Lung microvascular endothelial cell (primary cell): Measurements from ENCODE around the gene NUP153. TPM values are rescaled to one million over a fixed set of nuclear protein-coding genes. Genes with fewer than 3 reads are reported as not detected.

Experiments
- DNase-seq, 2 donors: peaks; one replicate each; pipeline versions ENCODE4 v3.0.0 to v3.0.0-alpha.2; 2010; ENCODE audit warnings: low read depth in 2 of 2
- total RNA-seq: library from RNA; depleted of rRNA; stranded (reverse); fragments of >200 nt; gene quantifications from 2 replicates; pipeline ENCODE4 v1.2.1, GENCODE V29; 2014

NUP153 gene
- total RNA-seq, 1 donor from 2014 or later, result 22.2 TPM

DNA sequence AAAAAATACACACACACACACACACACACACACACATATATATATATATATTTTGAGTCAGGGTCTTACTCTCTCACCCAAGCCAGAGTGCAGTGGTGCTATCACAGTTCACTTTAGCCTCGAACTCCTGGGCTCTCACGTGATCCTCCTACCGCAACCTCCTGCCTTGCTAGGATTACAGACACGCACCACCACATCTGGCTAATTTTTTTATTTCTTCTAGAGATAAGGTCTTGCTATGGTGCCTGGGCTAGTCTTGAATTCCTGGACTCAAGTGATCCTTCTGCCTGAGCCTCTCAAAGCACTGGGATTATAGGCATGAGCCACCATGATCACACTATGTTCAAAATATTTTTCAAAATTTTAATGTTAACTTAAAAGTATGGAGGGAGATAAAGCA is 43.5 kb downstream of the NUP153 start:
- DNase-seq, result no peak

DNA sequence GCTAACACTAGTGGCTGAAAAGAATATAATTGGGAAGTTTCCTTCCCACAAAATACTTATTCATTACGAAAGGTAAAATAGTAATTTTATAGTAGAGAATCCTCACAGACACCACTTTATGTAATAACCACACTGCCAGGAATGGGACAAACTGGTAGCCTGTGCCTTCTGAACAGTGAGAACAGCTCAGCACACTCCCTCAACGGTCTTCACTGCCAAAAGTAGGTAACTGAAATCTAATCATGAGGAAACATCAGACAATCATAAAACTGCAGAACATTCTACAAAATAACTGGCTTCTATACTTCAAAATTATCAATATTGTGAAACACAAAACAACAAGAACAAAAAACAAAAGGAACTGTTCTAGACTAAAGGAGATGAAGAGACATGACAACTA is 44.1 kb downstream of the NUP153 start:
- no peak for DNase-seq

DNA sequence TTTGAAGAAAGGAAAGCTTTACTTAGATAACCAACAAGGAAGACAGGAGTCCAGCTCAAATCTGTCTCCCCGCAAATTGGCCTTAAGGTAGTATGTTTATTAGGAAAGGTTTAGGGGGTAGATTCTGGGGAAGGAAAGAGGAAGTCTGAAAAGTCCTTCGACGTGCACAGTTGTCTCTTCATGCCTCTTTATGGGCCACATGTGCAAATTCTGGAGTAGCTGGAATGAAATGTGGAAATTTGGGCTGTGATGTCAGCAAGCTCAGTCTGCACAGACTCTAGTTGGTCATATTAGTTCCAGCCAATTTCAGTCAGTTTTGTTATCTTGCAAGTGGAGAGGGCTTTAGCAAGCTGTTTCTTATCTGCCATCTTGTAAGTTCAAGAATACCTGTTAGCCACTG is 50.1 kb downstream of the NUP153 start:
- DNase-seq, result no peak

- DNase-seq, result peak in 1 of 2 donors; percentile 4
Measured at GRCh38 chr6:17656092-17656491, 50.6 kb downstream of the NUP153 start.

GRCh38 chr6:17653198-17653882 is 53.4 kb downstream of the NUP153 start:
- DNase-seq, result no peak

- DNase-seq, result no peak
Measured at GRCh38 chr6:17650656-17651309, 55.9 kb downstream of the NUP153 start.

GRCh38 chr6:17648745-17649144 is 58.0 kb downstream of the NUP153 start:
- no peak for DNase-seq

- DNase-seq, result no peak
Measured at GRCh38 chr6:17640477-17640917, 66.2 kb downstream of the NUP153 start.

DNA sequence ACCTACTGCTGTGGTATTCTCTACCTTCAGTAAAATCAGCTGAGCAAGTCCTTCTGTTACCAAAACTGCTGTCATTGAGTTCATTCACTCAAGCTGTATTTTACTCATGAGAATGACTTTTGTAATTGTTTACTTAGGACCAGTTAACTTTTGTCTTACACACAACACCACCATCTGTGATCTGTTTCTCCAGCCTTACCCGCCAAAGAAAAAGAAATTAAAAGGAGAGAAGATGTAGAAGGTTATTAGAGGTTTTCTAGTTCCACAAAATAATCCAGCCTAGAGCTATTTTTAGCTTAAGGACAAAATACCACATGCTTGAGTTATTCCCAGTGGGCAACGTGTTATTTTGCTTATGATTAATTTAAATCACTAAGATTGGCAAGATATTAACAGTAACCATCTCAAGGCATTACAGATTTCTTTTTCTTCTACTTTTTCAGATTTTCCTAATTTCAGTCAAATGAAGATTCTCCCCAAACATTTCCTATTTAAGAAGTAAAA is 68.5 kb downstream of the NUP153 start:
- DNase-seq, result no peak

DNA sequence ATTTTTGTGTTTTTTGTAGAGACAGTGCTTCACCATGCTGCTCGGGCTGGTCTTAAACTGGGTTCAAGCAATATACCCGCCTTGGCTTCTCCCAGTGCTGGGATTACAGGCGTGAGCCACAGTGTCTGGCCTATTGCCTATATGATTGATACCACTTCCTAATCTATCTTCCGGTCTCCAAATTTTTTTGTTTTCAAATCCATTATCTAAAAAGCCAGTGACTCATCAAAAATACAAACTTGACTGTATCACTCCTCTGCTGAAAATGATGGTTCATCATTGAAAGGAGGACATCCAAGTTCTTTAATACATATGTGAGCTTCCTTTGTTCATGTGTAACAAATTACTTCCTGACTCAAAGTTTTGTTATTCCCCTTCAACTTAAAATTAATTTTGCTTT is 71.2 kb downstream of the NUP153 start:
- peak in 1 of 2 donors; percentile 39 for DNase-seq

GRCh38 chr6:17633465-17634188 is 73.1 kb downstream of the NUP153 start:
- DNase-seq, result peak in 1 of 2 donors; percentile 10

- DNase-seq, result no peak
Measured at GRCh38 chr6:17632934-17633333, 73.8 kb downstream of the NUP153 start.

GRCh38 chr6:17630511-17631073 is 76.1 kb downstream of the NUP153 start:
- no peak for DNase-seq

DNA sequence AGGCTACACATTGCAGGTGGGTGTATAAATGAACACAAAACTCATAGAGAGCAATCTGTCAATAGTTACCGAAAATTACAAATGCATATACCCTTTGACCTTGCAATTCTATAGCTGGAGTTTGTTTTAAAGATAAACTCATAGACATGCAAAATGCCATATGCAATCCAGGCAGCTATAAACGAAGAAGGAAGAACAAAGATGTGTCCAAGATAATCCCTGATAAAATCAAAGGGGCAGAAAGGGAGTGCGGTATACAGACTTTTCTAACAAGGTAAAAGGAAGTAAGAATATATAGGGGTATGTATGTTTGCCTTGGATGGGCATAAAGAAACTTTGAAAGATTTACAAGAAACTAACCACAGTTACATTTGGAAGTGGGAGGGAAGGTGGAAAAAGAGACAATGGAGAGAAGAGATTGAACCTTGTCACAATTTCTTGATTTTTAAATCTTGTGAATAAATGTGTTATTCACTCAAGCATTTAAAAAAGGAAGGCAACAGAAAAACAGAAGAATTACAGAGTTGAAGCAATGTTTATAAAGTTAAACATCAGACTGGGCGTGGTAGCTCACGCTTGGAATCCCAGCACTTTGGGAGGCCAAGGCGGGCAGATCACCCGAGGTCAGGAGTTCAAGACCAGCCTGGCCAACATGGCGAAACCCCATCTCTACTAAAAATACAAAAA is 76.8 kb downstream of the NUP153 start:
- DNase-seq, result no peak

DNA sequence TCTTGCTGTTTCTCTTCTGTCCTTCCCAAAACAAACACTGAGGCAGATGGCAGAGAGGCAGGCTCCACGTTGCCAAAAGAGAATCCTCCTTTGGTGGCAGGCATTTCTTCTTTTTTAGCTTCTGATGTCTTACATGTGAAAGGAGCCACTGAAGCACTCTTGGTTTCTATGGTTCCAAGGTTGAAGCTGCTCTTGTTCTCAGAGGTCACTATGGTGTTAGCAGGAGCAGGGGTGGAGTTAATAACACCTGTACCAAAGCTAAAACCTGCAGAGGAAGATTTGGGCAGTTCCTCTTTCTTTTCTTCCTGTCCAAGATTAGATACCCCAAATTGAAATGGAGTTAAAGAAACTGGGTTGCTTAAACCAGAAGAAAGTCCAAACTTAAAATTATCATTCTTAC is 77.9 kb downstream of the NUP153 start:
- no peak for DNase-seq

DNA sequence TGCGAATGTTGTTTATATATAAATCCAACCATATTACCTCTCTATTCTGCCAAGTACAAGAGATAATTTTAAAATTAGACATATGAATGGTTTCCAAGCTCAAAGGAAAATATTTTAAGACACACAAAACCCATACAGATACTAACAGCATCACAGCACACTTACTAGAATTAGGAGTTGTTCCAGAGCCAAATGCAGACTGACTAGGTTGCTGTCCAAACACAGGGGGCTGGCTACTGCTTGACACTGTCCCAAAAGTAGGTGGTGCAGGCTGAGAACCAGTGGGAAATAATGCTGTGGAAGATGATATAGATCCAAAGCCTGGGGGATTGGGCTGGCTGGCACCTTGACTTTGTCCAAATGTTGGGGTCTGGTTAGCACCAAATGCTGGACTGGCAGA is 82.3 kb downstream of the NUP153 start:
- no peak for DNase-seq

- no peak for DNase-seq
Measured at GRCh38 chr6:17622144-17622543, 84.6 kb downstream of the NUP153 start.

DNA sequence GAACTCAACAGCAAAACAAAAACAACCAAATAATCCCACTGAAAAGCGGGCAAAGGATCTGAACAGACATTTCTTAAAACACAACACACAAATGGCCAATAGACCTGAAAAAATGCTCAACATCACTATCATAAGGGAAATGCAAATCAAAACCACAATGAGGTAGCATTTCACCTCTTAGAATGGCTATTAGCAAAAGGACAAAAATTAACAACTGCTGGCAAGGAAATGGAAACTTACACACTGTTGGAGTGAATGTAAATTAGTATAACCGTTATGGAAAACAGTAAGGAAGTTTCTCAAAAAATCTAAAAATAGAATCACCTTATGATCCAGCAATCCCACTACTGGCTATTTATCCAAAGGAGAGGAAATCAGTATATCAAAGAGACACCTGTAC is 85.7 kb downstream of the NUP153 start:
- no peak for DNase-seq

GRCh38 chr6:17615794-17616193 is 90.9 kb downstream of the NUP153 start:
- no peak for DNase-seq

DNA sequence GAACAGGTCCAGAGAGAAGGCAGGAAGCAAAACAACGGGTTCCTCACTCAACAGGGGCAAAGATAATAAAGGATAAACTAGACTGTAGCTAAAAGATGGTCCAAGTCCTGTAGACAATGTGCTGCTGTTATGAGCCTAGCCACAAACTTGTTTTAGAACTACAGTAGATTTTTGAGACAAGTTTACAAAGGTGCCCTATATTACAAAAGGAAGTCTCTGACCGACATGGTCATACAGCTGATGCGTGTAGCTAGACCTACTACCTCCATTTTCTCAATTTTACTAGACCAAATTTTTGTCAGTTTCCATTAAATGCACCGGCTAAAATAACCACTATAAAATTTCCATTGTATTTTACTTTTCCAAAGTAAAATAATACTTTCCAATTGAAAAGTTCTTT is 94.7 kb downstream of the NUP153 start:
- DNase-seq, result peak in 1 of 2 donors; percentile 3

GRCh38 chr6:17610835-17611234 is 95.9 kb downstream of the NUP153 start:
- no peak for DNase-seq
